Panc1 (cell line): Measurements from ENCODE around the gene GBX1. TPM values are rescaled to one million over a fixed set of nuclear protein-coding genes. Genes with fewer than 3 reads are reported as not detected.

ENCODE experiments used
- ATAC-seq: fragments of 200-7000 bp; cut with Tn5 transposase; 2 replicates; pipeline ENCODE4 v1.9.1; 2020; ENCODE audit warnings: mild to moderate bottlenecking, moderate library complexity
- BruUV-seq: library from RNA; stranded (reverse); fragments of 400-500 nt; replicated peaks from 2 replicates; lab custom pipeline; 2021; lab: Mats Ljungman, UMichigan
- CTCF ChIA-PET: fragments of 300-600 bp; sonication (Branson Sonifier 250); formaldehyde crosslinking; loops from one replicate; lab custom pipeline; 2022; ENCODE audit warnings: antibody characterized with exemption; lab: Charles Lee
- POLR2A ChIA-PET: fragments of 300-600 bp; sonication (Branson Sonifier 250); formaldehyde crosslinking; loops from one replicate; lab custom pipeline; 2022; ENCODE audit warnings: antibody characterized with exemption; lab: Charles Lee
- DNase-seq: peaks from one replicate; pipeline ENCODE4 v3.0.0-alpha.2; 2010; ENCODE audit warnings: low read depth, low spot score
- H3K27ac ChIP-seq: 2 replicates; pipeline ENCODE4 v1.5.1; 2011; ENCODE audit warnings: mild to moderate bottlenecking, low read length, inconsistent platforms
- H3K27me3 ChIP-seq: fragments of 200-500 bp; sonication (Bioruptor generic); 2 replicates; pipeline ENCODE4 v1.6.0; 2014; ENCODE audit warnings: low read length, inconsistent platforms; ENCODE audit not compliant: control insufficient read depth, insufficient read depth
- H3K36me3 ChIP-seq: fragments of 200-500 bp; sonication (Bioruptor generic); 2 replicates; pipeline ENCODE4 v1.5.1; 2014; ENCODE audit warnings: inconsistent platforms, mild to moderate bottlenecking, low read length, moderate library complexity; ENCODE audit not compliant: control insufficient read depth, insufficient read depth
- H3K4me1 ChIP-seq: 2 replicates; pipeline ENCODE4 v1.5.1; 2011; ENCODE audit warnings: inconsistent platforms, mild to moderate bottlenecking, low read length, moderate library complexity; ENCODE audit not compliant: control insufficient read depth, insufficient read depth
- H3K4me3 ChIP-seq, 2 experiments: 2 replicates each; pipeline ENCODE4 v1.5.1; 2011 to 2012; ENCODE audit warnings: low read depth in 2 of 2, low read length in 2 of 2, mild to moderate bottlenecking in 2 of 2, inconsistent platforms in 1 of 2, moderate library complexity in 1 of 2
- H3K9me3 ChIP-seq: fragments of 200-500 bp; sonication (Bioruptor generic); 2 replicates; pipeline ENCODE4 v1.5.1; 2014; ENCODE audit warnings: low read depth, mild to moderate bottlenecking, inconsistent platforms, low read length, moderate library complexity; ENCODE audit not compliant: control insufficient read depth, insufficient read depth
- POLR2AphosphoS5 ChIP-seq: IDR thresholded peaks from 2 replicates; pipeline ENCODE4 v1.6.1; 2012; ENCODE audit warnings: mild to moderate bottlenecking, low read depth, low read length, moderate library complexity
- SIN3A ChIP-seq: IDR thresholded peaks from 2 replicates; pipeline ENCODE4 v1.6.1; 2012; ENCODE audit warnings: low read depth, mild to moderate bottlenecking, low read length, moderate library complexity, borderline replicate concordance; ENCODE audit not compliant: insufficient read depth
- TCF7L2 ChIP-seq: IDR thresholded peaks from 2 replicates; pipeline ENCODE4 v1.6.1; 2011; ENCODE audit warnings: mild to moderate bottlenecking, low read depth, low read length, inconsistent platforms
- in situ Hi-C: cut with HindIII; loops from 2 replicates; pipeline ENCODE4 v1.10.0; 2016; ENCODE audit warnings: low sequenced_read_pairs, low pct_unique_long_range_greater_than_20kb
- intact Hi-C: fragments of 100-400 bp; cut with micrococcal nuclease; formaldehyde crosslinking; loops from one replicate; pipeline ENCODE4 v1.10.0; 2022; ENCODE audit not compliant: unreplicated experiment
- total RNA-seq: library from RNA; stranded (reverse); gene quantifications from one replicate; pipeline ENCODE4 v1.2.1, GENCODE V29; 2021; ENCODE audit not compliant: unreplicated experiment
- TF ChIP-seq, protein P1 (sequence below), 2 experiments: IDR thresholded peaks; 2 replicates each; pipeline ENCODE4 v1.6.1; 2011 to 2012; ENCODE audit warnings: low read depth in 2 of 2, control low read depth in 1 of 2, low read length in 1 of 2, mild to moderate bottlenecking in 1 of 2, moderate library complexity in 1 of 2; ENCODE audit not compliant: insufficient read depth in 1 of 2
- TF ChIP-seq, protein P2 (sequence below): fragments of 450-650 bp; IDR thresholded peaks from 2 replicates; pipeline ENCODE4 v1.5.1; 2017; ENCODE audit warnings: mild to moderate bottlenecking

Gene GBX1
- total RNA-seq, 1 experiment from 2014 or later, result not detected

DNA sequence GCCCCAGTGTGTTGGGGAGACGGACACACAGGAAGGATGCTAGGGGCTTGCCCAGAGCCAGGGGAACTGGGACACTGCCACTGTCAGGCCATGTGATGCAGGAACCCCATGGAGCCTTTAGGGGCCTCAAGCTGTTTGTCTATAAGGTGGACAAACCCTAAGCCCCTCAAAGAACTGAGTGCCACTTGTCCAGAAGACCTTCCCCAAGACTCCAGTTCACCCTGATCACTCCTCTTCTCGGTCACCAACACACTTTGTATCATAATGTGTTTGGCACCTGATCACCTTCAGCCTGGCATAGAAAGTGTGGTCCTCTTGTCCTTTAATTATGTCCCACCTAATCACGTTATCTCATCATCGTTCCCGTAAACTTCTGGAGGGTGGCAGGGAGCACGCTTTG lies 42.1 kb upstream of the GBX1 start:
- Histone ChIP-seq H3K4me3 (no peak overlapping the region), H3K9me3 (no peaks in the 10 kb centered on the region), H3K27ac (no peak overlapping the region), H3K27me3 (no peaks in the 10 kb centered on the region), H3K36me3 (peaks cover 7% of the 10 kb centered on the region; the same call in 1 of the 2 replicates), H3K4me1 (no peaks in the 10 kb centered on the region)
- intact Hi-C loops (no loop called here), in situ Hi-C loops (loop anchor here (5.0 kb wide), 1 partner anchor 42 kb away; the partner anchor contains the start of gene GBX1)
- no peak for ATAC-seq
- DNase-seq, result no peak
- CTCF ChIA-PET, result no interaction called here
- no peak for TF ChIP-seq POLR2AphosphoS5
- TF ChIP-seq, protein P1, sequence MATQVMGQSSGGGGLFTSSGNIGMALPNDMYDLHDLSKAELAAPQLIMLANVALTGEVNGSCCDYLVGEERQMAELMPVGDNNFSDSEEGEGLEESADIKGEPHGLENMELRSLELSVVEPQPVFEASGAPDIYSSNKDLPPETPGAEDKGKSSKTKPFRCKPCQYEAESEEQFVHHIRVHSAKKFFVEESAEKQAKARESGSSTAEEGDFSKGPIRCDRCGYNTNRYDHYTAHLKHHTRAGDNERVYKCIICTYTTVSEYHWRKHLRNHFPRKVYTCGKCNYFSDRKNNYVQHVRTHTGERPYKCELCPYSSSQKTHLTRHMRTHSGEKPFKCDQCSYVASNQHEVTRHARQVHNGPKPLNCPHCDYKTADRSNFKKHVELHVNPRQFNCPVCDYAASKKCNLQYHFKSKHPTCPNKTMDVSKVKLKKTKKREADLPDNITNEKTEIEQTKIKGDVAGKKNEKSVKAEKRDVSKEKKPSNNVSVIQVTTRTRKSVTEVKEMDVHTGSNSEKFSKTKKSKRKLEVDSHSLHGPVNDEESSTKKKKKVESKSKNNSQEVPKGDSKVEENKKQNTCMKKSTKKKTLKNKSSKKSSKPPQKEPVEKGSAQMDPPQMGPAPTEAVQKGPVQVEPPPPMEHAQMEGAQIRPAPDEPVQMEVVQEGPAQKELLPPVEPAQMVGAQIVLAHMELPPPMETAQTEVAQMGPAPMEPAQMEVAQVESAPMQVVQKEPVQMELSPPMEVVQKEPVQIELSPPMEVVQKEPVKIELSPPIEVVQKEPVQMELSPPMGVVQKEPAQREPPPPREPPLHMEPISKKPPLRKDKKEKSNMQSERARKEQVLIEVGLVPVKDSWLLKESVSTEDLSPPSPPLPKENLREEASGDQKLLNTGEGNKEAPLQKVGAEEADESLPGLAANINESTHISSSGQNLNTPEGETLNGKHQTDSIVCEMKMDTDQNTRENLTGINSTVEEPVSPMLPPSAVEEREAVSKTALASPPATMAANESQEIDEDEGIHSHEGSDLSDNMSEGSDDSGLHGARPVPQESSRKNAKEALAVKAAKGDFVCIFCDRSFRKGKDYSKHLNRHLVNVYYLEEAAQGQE (IDR thresholded peaks at IDR 0.05; ENCODE audit: insufficient read depth in 1 of 2, low read depth in 2 of 2, low read length in 1 of 2), result no peak
- no peak for TF ChIP-seq TCF7L2
- POLR2A ChIA-PET, result no interaction called here
- BruUV-seq, result no TSS peak

DNA sequence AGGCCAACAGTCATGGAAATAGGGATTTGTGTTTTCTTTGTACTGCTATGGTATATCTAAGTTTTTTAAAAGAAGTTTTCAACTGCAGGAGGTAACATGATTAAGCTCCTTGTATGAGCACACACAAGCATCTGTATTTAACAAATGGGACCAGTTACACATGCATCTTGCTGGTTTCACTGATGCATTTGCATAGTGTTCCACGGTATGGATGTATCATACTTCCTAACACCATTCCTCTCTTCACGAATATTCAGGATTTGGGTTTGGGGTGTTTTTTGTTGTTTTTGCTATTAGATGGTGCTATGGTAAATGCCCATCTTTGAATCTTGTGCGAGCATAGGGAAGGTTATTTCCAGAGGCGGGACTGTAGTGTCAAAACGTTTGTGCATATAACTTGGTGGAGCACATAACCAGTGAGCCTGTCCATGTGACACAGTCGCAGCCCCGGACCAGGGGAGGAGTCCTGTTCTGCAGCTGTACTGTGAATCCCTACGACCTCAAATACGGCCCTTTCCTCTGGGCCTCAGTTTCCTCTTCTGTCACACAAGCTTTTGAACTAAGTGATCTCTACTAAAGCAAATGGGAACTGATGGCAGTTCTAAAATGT lies 40.9 kb upstream of the GBX1 start:
- in situ Hi-C loops (loop anchor here (5.0 kb wide), 1 partner anchor 41 kb away; the partner anchor contains the start of gene GBX1), intact Hi-C loops (no loop called here)
- DNase-seq (no peak), ATAC-seq (no peak)
- Histone ChIP-seq H3K9me3 (no peaks in the 10 kb centered on the region), H3K4me1 (no peaks in the 10 kb centered on the region), H3K27ac (no peak overlapping the region), H3K27me3 (no peaks in the 10 kb centered on the region), H3K4me3 (no peak overlapping the region), H3K36me3 (0 out of 2 replicates have a peak, but pooled peaks cover 4% of the 10 kb centered on the region)
- BruUV-seq, result no TSS peak
- CTCF ChIA-PET, result no interaction called here
- POLR2A ChIA-PET, result no interaction called here
- TF ChIP-seq, protein P1 (IDR thresholded peaks at IDR 0.05; ENCODE audit: insufficient read depth in 1 of 2, low read depth in 2 of 2, low read length in 1 of 2), result no peak
- TF ChIP-seq, protein P2, sequence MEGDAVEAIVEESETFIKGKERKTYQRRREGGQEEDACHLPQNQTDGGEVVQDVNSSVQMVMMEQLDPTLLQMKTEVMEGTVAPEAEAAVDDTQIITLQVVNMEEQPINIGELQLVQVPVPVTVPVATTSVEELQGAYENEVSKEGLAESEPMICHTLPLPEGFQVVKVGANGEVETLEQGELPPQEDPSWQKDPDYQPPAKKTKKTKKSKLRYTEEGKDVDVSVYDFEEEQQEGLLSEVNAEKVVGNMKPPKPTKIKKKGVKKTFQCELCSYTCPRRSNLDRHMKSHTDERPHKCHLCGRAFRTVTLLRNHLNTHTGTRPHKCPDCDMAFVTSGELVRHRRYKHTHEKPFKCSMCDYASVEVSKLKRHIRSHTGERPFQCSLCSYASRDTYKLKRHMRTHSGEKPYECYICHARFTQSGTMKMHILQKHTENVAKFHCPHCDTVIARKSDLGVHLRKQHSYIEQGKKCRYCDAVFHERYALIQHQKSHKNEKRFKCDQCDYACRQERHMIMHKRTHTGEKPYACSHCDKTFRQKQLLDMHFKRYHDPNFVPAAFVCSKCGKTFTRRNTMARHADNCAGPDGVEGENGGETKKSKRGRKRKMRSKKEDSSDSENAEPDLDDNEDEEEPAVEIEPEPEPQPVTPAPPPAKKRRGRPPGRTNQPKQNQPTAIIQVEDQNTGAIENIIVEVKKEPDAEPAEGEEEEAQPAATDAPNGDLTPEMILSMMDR, result no peak
- no peak for TF ChIP-seq SIN3A
- TF ChIP-seq TCF7L2, result no peak
- no peak for TF ChIP-seq POLR2AphosphoS5
